Raji (cell line): Measurements from ENCODE around the gene LYPLA2.
A peak's percentile ranks its signal among the peaks of the same experiment; 100 is the strongest.

Source experiments
- POLR2A ChIP-seq: IDR thresholded peaks from 2 replicates; pipeline ENCODE4 v1.6.1; 2011; ENCODE audit warnings: low read depth, low read length, control low read depth; ENCODE audit not compliant: insufficient read depth

LYPLA2 gene

DNA sequence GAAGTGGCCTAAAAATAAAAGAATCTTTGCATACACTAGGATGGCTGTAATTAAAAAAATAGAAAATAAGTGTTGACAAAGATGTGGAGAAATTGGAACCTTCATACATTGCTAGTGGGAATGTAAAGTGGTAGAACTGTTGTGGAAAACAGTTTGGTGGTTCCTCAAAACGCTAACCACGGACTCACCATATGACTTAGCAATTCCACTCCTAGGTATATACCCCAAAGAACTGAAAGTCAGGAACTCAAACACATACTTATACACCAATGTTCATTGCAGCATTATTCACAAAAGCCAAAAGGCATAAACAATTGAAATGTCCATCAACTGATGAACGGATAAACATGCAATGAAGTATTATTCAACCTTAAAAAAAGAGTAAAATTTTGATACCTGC is 45.1 kb downstream of the LYPLA2 start:
- TF ChIP-seq POLR2A: no peak

DNA sequence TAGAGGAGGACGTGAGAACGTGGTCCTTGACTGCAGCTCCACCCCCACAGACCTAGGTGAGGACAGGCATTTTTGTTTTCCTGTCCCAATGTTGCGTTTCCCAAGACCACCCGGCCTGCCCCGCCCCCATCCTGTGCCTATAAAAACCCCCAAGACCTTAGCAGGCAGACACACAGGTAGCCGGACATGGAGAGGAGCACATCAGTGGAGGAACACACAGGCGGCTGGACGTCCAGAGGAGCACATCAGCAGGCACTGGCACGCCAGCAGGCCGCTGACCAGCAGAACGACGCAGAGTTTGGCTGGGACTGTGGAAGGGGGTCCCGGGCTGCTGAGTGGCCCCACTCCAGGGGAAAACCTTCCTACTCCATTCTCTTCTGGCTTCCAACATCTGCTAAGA is 47.0 kb downstream of the LYPLA2 start:
- no peak for TF ChIP-seq POLR2A

DNA sequence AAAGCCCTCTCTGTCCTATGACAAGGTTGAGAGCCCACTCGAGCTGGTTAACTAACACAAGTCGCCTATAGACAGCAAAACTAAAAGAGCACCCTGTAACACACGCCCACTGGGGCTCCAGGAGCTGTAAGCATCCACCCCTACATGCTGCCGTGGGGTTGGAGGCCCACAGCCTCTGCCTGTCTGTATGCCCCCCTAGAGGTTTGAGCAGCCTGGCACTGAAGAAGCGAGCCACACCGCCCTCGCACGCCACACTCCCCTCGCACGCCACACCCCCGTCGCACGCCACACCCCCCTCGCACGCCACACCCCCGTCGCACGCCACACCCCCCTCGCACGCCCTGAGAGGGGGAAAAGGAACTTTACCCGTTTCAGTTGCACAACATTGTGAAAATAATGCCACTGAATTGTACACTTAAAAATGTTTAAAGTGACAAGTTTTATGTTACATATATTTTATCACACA is 47.5 kb downstream of the LYPLA2 start:
- peak; percentile 78 for TF ChIP-seq POLR2A

DNA sequence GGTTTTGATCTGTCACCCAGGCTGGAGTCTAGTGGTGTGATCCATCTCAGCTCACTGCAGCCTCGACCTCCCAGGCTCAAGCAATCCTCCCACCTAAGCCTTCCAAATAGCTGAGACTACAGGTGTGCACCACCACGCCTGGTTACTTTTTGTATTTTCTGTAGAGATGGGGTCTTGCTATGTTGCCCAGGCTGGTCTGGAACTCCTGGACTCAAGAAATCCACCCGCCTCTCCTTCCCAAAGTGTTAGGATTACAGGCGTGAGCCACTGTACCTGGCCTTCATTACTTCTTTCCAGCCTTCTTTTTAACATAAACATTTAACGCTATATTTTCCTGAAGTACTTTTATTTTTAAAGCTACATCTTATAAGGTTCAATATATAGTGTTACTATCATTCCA is 52.7 kb downstream of the LYPLA2 start:
- TF ChIP-seq POLR2A: no peak
